Measurements from ENCODE around the gene COMMD7.

Gene COMMD7

GRCh38 chr20:32743237-32744112, at the start of gene COMMD7:
Gene COMMD7, minus strand, starts transcription at chr20:32743467. Its CDS starts 76 bp downstream, at chr20:32743391.
- DNase-seq: peak in 1 of 2 experiments; percentile 12

GRCh38 chr20:32792731-32793458, 49.6 kb upstream of the COMMD7 start:
- DNase-seq: no peak

- DNase-seq: no peak
These were observed 49.0 kb upstream of the COMMD7 start for GRCh38 chr20:32792316-32792715.

GRCh38 chr20:32790751-32791057, 47.4 kb upstream of the COMMD7 start:
- no peak for DNase-seq

- peak; percentile 19 to 23 for DNase-seq
These were observed 46.9 kb upstream of the COMMD7 start for GRCh38 chr20:32789896-32790750.

GRCh38 chr20:32787168-32787567, 43.9 kb upstream of the COMMD7 start:
- no peak for DNase-seq

- no peak for DNase-seq
These were observed 42.9 kb upstream of the COMMD7 start for GRCh38 chr20:32786059-32786760.

- DNase-seq: no peak
These were observed 41.3 kb upstream of the COMMD7 start for GRCh38 chr20:32784369-32785080.

- DNase-seq: peak in 1 of 2 experiments; percentile 5
These were observed 37.7 kb upstream of the COMMD7 start for GRCh38 chr20:32780749-32781655.

- DNase-seq: no peak
These were observed 37.0 kb upstream of the COMMD7 start for GRCh38 chr20:32780278-32780677.

- DNase-seq: no peak
These were observed 36.4 kb upstream of the COMMD7 start for GRCh38 chr20:32779500-32780211.

- no peak for DNase-seq
These were observed 34.1 kb upstream of the COMMD7 start for GRCh38 chr20:32777177-32777956.

GRCh38 chr20:32775336-32775991, 32.2 kb upstream of the COMMD7 start:
- no peak for DNase-seq

- DNase-seq: no peak
These were observed 30.6 kb upstream of the COMMD7 start for GRCh38 chr20:32773855-32774254.

- no peak for DNase-seq
These were observed 30.0 kb upstream of the COMMD7 start for GRCh38 chr20:32773223-32773622.

- no peak for DNase-seq
These were observed 28.8 kb upstream of the COMMD7 start for GRCh38 chr20:32772046-32772445.

GRCh38 chr20:32767418-32768198, 24.3 kb upstream of the COMMD7 start:
- DNase-seq: no peak

Measured in NCI-H187 (cell line).